ENCODE data around the gene NXF1.
"Not testable (repeated sequence)": the region's sequence is repeated elsewhere in the genome, so short reads cannot be mapped to it uniquely, and the experiment has no call there.

The NXF1 gene

GRCh38 chr11:62805076-62805892 is at the start of gene NXF1:
Gene NXF1, minus strand, starts transcription at chr11:62805440. Its CDS starts 84 bp downstream, at chr11:62805356.
- peak; percentile 96 for DNase-seq (ENCODE audit: low spot score)

- DNase-seq (ENCODE audit: low spot score): no peak
Observed at GRCh38 chr11:62854013-62854824, 49.0 kb upstream of the NXF1 start.

GRCh38 chr11:62853279-62853965 is 48.2 kb upstream of the NXF1 start:
- DNase-seq (ENCODE audit: low spot score): peak; percentile 43

- no peak for DNase-seq (ENCODE audit: low spot score)
Observed at GRCh38 chr11:62852523-62853188, 47.4 kb upstream of the NXF1 start.

GRCh38 chr11:62851807-62852522 is 46.7 kb upstream of the NXF1 start:
- DNase-seq (ENCODE audit: low spot score): peak; percentile 81

GRCh38 chr11:62850911-62851806 is 45.9 kb upstream of the NXF1 start:
- peak; percentile 83 for DNase-seq (ENCODE audit: low spot score)

GRCh38 chr11:62847767-62848314 is 42.6 kb upstream of the NXF1 start:
- DNase-seq (ENCODE audit: low spot score): peak; percentile 32

GRCh38 chr11:62846177-62846576 is 40.9 kb upstream of the NXF1 start:
- DNase-seq (ENCODE audit: low spot score): no peak

- no peak for DNase-seq (ENCODE audit: low spot score)
Observed at GRCh38 chr11:62844154-62844553, 38.9 kb upstream of the NXF1 start.

GRCh38 chr11:62843466-62843865 is 38.2 kb upstream of the NXF1 start:
- DNase-seq (ENCODE audit: low spot score): no peak

GRCh38 chr11:62842891-62843290 is 37.7 kb upstream of the NXF1 start:
- not testable (repeated sequence) for DNase-seq (ENCODE audit: low spot score)

- peak; percentile 59 for DNase-seq (ENCODE audit: low spot score)
Observed at GRCh38 chr11:62842171-62842741, 37.0 kb upstream of the NXF1 start.

GRCh38 chr11:62841361-62842170 is 36.3 kb upstream of the NXF1 start:
- DNase-seq (ENCODE audit: low spot score): peak; percentile 99

GRCh38 chr11:62840721-62841360 is 35.6 kb upstream of the NXF1 start:
- peak; percentile 98 for DNase-seq (ENCODE audit: low spot score)

- DNase-seq (ENCODE audit: low spot score): peak; percentile 98
Observed at GRCh38 chr11:62839050-62839945, 34.1 kb upstream of the NXF1 start, which contains the start of gene WDR74. Gene WDR74, minus strand, starts transcription at chr11:62839590. Its CDS starts 20 bp downstream, at chr11:62839570.

GRCh38 chr11:62835336-62835735 is 30.1 kb upstream of the NXF1 start:
- DNase-seq (ENCODE audit: low spot score): no peak
